GM12875 (cell line): ENCODE measurements around the gene PLCB3.

Source experiments
- H3K4me3 ChIP-seq: one replicate; pipeline ENCODE4 v1.5.1; 2011; ENCODE audit warnings: low read depth, low read length, control low read depth
- TF ChIP-seq, protein P1 (sequence below): IDR thresholded peaks from 2 replicates; pipeline ENCODE4 v1.5.1; 2011; ENCODE audit warnings: low read depth, mild to moderate bottlenecking, control low read depth, inconsistent platforms, low read length, moderate library complexity, borderline replicate concordance; ENCODE audit not compliant: insufficient read depth

The PLCB3 gene

DNA sequence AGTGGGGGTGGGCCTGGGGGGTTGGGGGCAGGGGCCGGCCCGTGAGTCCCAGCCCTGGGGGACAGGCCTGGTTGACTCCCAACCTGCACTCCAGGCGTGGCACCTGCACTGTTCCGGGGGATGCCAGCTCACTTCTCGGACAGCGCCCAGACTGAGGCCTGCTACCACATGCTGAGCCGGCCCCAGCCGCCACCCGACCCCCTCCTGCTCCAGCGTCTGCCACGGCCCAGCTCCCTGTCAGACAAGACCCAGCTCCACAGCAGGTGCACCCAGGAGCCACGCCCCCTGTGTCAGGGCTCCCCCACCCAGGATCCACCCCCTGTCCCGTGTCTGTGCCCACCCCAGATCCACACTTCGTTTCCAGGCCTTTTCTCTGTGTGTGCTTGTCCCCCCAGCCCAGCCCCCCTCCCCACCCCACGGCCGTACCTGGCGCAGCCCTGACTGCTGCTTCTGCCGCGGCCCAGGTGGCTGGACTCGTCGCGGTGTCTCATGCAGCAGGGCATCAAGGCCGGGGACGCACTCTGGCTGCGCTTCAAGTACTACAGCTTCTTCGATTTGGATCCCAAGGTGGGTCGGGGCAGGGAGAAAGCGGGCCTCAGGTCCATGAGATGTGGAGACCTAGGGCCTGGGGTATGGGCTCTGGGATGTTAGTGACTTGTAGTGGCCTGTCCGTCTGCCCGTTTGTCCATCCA, 40.0 kb upstream of the PLCB3 start:
- no peak overlapping the region for H3K4me3 ChIP-seq
- TF ChIP-seq, protein P1, sequence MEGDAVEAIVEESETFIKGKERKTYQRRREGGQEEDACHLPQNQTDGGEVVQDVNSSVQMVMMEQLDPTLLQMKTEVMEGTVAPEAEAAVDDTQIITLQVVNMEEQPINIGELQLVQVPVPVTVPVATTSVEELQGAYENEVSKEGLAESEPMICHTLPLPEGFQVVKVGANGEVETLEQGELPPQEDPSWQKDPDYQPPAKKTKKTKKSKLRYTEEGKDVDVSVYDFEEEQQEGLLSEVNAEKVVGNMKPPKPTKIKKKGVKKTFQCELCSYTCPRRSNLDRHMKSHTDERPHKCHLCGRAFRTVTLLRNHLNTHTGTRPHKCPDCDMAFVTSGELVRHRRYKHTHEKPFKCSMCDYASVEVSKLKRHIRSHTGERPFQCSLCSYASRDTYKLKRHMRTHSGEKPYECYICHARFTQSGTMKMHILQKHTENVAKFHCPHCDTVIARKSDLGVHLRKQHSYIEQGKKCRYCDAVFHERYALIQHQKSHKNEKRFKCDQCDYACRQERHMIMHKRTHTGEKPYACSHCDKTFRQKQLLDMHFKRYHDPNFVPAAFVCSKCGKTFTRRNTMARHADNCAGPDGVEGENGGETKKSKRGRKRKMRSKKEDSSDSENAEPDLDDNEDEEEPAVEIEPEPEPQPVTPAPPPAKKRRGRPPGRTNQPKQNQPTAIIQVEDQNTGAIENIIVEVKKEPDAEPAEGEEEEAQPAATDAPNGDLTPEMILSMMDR: no peak

DNA sequence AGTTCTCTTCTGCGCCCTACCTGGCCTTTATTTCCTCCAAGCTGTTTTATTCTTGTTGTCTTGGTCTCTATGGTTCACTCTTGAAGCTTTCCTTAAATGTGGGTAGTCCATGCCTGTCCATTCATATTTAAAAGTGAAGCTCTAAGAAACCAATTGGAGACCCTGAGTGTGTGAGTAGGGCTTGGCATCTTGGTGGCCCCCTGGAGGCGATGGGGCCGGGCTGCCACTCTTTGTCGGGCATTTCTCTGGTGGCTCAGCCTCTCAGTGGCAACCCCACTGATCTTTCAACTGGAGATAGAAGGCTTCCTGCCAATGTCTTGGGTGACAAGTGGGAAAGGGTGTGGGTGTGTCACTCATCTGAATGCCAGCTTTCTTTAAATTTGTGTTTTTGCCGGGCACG, 34.5 kb upstream of the PLCB3 start:
- no peak overlapping the region for H3K4me3 ChIP-seq
- TF ChIP-seq, protein P1: no peak

DNA sequence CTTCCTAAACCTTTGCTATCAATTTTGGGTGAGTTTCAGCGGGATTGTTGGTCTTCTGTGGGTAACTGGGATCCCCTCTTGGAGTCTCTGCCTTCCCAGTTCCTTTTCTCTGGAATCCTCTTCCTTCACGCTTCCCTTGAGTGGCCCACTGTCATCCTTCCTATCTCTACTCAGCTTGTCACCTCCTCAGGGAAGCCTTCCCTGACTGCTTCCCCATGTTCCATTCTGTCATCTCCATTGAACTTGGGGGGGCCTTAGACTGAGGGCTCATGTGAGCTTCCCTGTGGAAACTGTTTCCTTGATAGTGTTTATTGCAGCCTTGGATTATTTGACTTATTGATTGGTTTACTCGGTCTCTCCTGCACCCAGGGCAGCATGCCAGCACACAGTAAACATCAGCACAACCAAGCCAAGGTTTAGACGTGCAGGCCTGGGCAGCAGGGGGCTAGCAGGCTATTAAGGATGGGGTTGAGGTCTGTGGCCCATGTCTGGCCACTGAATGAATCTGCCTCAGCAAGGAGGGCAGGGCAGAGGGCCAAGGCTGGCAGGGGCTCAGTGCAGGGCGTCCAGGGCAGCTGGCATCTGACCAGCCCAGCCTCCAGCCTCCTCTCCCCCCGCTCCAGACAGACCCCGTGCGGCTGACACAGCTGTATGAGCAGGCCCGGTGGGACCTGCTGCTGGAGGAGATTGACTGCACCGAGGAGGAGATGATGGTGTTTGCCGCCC, 32.5 kb upstream of the PLCB3 start:
- TF ChIP-seq, protein P1: no peak
- H3K4me3 ChIP-seq: no peak overlapping the region

DNA sequence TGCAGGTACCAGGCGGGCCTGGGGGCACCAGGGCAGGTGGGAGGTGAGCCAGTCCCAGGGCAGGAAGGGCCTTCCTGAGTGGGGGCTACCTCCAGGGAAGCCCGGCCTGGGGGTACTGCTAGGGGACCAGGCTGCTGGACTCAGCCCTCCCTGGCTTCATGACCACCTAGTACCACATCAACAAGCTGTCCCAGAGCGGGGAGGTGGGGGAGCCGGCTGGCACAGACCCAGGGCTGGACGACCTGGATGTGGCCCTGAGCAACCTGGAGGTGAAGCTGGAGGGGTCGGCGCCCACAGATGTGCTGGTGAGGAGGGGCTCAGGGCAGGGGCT, 32.0 kb upstream of the PLCB3 start:
- TF ChIP-seq, protein P1: no peak

DNA sequence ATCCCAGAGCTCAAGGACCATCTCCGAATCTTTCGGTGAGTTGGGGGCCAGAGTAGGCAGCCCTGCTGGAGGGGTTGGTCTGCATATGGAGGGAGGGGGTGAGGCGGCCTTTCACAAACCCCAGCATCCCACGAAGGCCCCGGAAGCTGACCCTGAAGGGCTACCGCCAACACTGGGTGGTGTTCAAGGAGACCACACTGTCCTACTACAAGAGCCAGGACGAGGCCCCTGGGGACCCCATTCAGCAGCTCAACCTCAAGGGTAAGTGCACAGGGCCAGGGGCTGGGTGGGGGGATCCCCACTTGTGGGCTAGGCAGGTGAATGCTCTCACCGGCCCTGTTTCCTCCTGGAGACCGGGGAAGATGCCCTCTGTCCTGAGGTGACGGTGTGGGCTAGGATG, 31.6 kb upstream of the PLCB3 start:
- TF ChIP-seq, protein P1: no peak
- no peak overlapping the region for H3K4me3 ChIP-seq

More for the DNA sequence above, 32.0 kb upstream of the PLCB3 start:
- no peak overlapping the region for H3K4me3 ChIP-seq

DNA sequence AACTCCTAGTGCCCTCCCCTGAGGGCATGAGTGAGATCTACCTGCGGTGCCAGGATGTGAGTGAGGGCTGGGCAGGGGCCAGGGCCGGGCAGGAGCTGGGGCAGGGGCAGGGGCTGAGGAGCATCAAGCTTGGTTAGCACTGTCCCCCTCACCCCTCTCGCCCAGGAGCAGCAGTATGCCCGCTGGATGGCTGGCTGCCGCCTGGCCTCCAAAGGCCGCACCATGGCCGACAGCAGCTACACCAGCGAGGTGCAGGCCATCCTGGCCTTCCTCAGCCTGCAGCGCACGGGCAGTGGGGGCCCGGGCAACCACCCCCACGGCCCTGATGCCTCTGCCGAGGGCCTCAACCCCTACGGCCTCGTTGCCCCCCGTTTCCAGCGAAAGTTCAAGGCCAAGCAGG, 31.1 kb upstream of the PLCB3 start:
- TF ChIP-seq, protein P1: no peak

DNA sequence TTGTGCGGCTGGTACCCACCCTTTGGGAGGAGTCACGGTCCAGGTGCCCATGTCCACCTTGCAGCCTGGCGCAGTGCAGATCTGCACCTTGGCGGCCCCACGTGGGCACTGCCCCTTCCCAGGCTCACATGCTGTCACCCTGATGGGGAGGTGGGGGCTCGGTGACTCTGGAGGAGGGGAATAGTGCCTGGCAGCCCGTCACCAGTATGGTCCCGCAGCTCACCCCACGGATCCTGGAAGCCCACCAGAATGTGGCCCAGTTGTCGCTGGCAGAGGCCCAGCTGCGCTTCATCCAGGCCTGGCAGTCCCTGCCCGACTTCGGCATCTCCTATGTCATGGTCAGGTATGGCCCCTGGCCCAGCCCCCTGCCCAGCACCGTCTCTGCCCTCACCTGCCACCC, 30.5 kb upstream of the PLCB3 start:
- H3K4me3 ChIP-seq: no peak overlapping the region
- TF ChIP-seq, protein P1: no peak

More for the DNA sequence above, 31.1 kb upstream of the PLCB3 start:
- H3K4me3 ChIP-seq: no peak overlapping the region
